ENCODE data around the gene MBD4.

DNA sequence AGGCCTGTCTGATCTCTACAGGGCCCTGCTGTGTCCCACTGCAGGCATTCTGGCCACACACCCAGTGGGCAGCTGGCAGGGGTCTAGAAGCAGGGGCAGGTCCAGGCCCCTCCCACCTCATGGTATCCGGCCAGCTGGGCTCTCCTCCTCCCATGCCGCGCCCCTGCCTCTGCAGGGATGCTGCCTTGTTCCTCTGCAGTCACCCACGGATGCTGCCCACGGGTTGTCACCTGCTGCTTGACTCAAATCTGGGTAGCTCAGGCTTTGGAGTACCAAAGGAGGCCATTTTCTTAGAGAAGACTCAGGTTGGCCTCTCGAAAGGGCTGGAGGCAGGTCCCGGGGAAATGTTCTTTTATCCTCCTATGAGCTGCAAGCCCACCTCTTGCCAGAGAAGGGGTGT lies 36.3 kb downstream of the MBD4 start:
- TF ChIP-seq RAD21 (IDR thresholded peaks at IDR 0.05; ENCODE audit: low read length) (no peak), MAZ (IDR thresholded peaks at IDR 0.05; ENCODE audit: borderline replicate concordance, low read depth, low read length) (no peak), SMC3 (IDR thresholded peaks at IDR 0.05; ENCODE audit: low read depth, low read length) (no peak)
- TF ChIP-seq, protein P1, sequence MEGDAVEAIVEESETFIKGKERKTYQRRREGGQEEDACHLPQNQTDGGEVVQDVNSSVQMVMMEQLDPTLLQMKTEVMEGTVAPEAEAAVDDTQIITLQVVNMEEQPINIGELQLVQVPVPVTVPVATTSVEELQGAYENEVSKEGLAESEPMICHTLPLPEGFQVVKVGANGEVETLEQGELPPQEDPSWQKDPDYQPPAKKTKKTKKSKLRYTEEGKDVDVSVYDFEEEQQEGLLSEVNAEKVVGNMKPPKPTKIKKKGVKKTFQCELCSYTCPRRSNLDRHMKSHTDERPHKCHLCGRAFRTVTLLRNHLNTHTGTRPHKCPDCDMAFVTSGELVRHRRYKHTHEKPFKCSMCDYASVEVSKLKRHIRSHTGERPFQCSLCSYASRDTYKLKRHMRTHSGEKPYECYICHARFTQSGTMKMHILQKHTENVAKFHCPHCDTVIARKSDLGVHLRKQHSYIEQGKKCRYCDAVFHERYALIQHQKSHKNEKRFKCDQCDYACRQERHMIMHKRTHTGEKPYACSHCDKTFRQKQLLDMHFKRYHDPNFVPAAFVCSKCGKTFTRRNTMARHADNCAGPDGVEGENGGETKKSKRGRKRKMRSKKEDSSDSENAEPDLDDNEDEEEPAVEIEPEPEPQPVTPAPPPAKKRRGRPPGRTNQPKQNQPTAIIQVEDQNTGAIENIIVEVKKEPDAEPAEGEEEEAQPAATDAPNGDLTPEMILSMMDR (conservative IDR thresholded peaks at IDR 0.05; ENCODE audit: low read depth, low read length), result no peak

Measured in IMR-90 (cell line).